Measurements from ENCODE around the gene NXNL1. TPM values are rescaled to one million over a fixed set of nuclear protein-coding genes. Genes with fewer than 3 reads are reported as not detected.
"Not testable (repeated sequence)": the region's sequence is repeated elsewhere in the genome, so short reads cannot be mapped to it uniquely, and the experiment has no call there.

Gene NXNL1
- total RNA-seq, 2 experiments from 2014 or later, result not detected

- POLR2A ChIA-PET, result no interaction called here
- Mint-ChIP-seq H3K27me3 (no peaks in the 10 kb centered on the region), H3K27ac (no peak overlapping the region), H3K4me1 (ENCODE audit: low read depth) (no peaks in the 10 kb centered on the region), H3K4me3 (no peak overlapping the region), H3K36me3 (ENCODE audit: low read depth) (no peaks in the 10 kb centered on the region), H3K9me3 (no peaks in the 10 kb centered on the region)
- DNase-seq, result no peak
- ATAC-seq (ENCODE audit: poor library complexity), result no peak
- Histone ChIP-seq H3K9me3 (ENCODE audit: control insufficient read depth in 1 of 2, insufficient read depth in 1 of 2, low read length in 2 of 2) (no peaks in the 10 kb centered on the region), H3K4me1 (ENCODE audit: insufficient read depth, low read length) (no peaks in the 10 kb centered on the region), H3K27ac (ENCODE audit: low read depth in 1 of 2, low read length in 2 of 2) (no peak overlapping the region), H3K36me3 (ENCODE audit: insufficient read depth, low read length) (no peaks in the 10 kb centered on the region), H3K27me3 (ENCODE audit: control insufficient read depth in 1 of 2, insufficient read depth in 2 of 2, low read length in 2 of 2) (no peaks in the 10 kb centered on the region), H3K4me3 (ENCODE audit: low read length) (no peak overlapping the region)
- CTCF ChIA-PET, result interaction anchor here (1.2 kb wide), 1 partner anchor 14 kb away, joined by 3 read pairs; no protein-coding TSS in a partner anchor
- no peak for TF ChIP-seq CTCF (IDR thresholded peaks at IDR 0.05)
- intact Hi-C loops (cut with DNase I, micrococcal nuclease), result no loop called here
Measured at GRCh38 chr19:17481986-17482385, 21.3 kb upstream of the NXNL1 start.

- H3K27me3 Mint-ChIP-seq, result no peaks in the 10 kb centered on the region
- H3K4me3 Mint-ChIP-seq, result no peak overlapping the region
- ATAC-seq (ENCODE audit: poor library complexity), result no peak
- Histone ChIP-seq H3K4me1 (ENCODE audit: insufficient read depth, low read length) (no peaks in the 10 kb centered on the region), H3K4me3 (ENCODE audit: low read length) (no peak overlapping the region), H3K9me3 (ENCODE audit: control insufficient read depth in 1 of 2, insufficient read depth in 1 of 2, low read length in 2 of 2) (no peaks in the 10 kb centered on the region), H3K27ac (ENCODE audit: low read depth in 1 of 2, low read length in 2 of 2) (no peak overlapping the region), H3K36me3 (ENCODE audit: insufficient read depth, low read length) (no peaks in the 10 kb centered on the region), H3K27me3 (ENCODE audit: control insufficient read depth in 1 of 2, insufficient read depth in 2 of 2, low read length in 2 of 2) (no peaks in the 10 kb centered on the region)
- POLR2A ChIA-PET, result no interaction called here
- H3K27ac Mint-ChIP-seq, result no peak overlapping the region
- TF ChIP-seq CTCF (IDR thresholded peaks at IDR 0.05), result no peak
- intact Hi-C loops (cut with DNase I, micrococcal nuclease), result no loop called here
- no peaks in the 10 kb centered on the region for H3K9me3 Mint-ChIP-seq
- H3K36me3 Mint-ChIP-seq (ENCODE audit: low read depth), result no peaks in the 10 kb centered on the region
- no peak for DNase-seq
- CTCF ChIA-PET, result interaction anchor here (2.0 kb wide), 1 partner anchor 17 kb away, joined by 8 read pairs; no protein-coding TSS in a partner anchor
- H3K4me1 Mint-ChIP-seq (ENCODE audit: low read depth), result no peaks in the 10 kb centered on the region
Measured at GRCh38 chr19:17479325-17479791, 18.6 kb upstream of the NXNL1 start.

GRCh38 chr19:17475541-17476115, 14.9 kb upstream of the NXNL1 start:
- peaks cover 7% of the 10 kb centered on the region for H3K4me1 Mint-ChIP-seq (ENCODE audit: low read depth)
- no peak overlapping the region for H3K27ac ChIP-seq (ENCODE audit: low read depth in 1 of 2, low read length in 2 of 2)
- ChIA-PET POLR2A (no interaction called here), CTCF (no interaction called here)
- H3K27me3 ChIP-seq (ENCODE audit: control insufficient read depth in 1 of 2, insufficient read depth in 2 of 2, low read length in 2 of 2), result no peaks in the 10 kb centered on the region
- H3K36me3 ChIP-seq (ENCODE audit: insufficient read depth, low read length), result no peaks in the 10 kb centered on the region
- H3K27me3 Mint-ChIP-seq, result no peaks in the 10 kb centered on the region
- intact Hi-C loops (cut with DNase I, micrococcal nuclease), result no loop called here
- TF ChIP-seq CTCF (IDR thresholded peaks at IDR 0.05), result no peak
- DNase-seq, result no peak
- H3K4me3 Mint-ChIP-seq, result no peak overlapping the region
- ATAC-seq (ENCODE audit: poor library complexity), result no peak
- no peak overlapping the region for H3K27ac Mint-ChIP-seq
- no peaks in the 10 kb centered on the region for H3K36me3 Mint-ChIP-seq (ENCODE audit: low read depth)
- H3K9me3 ChIP-seq (ENCODE audit: control insufficient read depth in 1 of 2, insufficient read depth in 1 of 2, low read length in 2 of 2), result no peaks in the 10 kb centered on the region
- H3K9me3 Mint-ChIP-seq, result no peaks in the 10 kb centered on the region
- H3K4me3 ChIP-seq (ENCODE audit: low read length), result no peak overlapping the region
- peaks cover 16% of the 10 kb centered on the region for H3K4me1 ChIP-seq (ENCODE audit: insufficient read depth, low read length)

GRCh38 chr19:17475011-17475540, 14.3 kb upstream of the NXNL1 start:
- H3K27me3 ChIP-seq (ENCODE audit: control insufficient read depth in 1 of 2, insufficient read depth in 2 of 2, low read length in 2 of 2); intact Hi-C loops (cut with DNase I, micrococcal nuclease); H3K4me3 Mint-ChIP-seq; H3K9me3 ChIP-seq (ENCODE audit: control insufficient read depth in 1 of 2, insufficient read depth in 1 of 2, low read length in 2 of 2); H3K9me3 Mint-ChIP-seq; H3K27ac ChIP-seq (ENCODE audit: low read depth in 1 of 2, low read length in 2 of 2); H3K36me3 ChIP-seq (ENCODE audit: insufficient read depth, low read length); H3K36me3 Mint-ChIP-seq (ENCODE audit: low read depth); CTCF ChIA-PET; H3K27ac Mint-ChIP-seq; H3K27me3 Mint-ChIP-seq; ATAC-seq (ENCODE audit: poor library complexity); H3K4me1 Mint-ChIP-seq (ENCODE audit: low read depth); DNase-seq; H3K4me3 ChIP-seq (ENCODE audit: low read length); POLR2A ChIA-PET: not testable (repeated sequence)
- peaks cover 19% of the 10 kb centered on the region for H3K4me1 ChIP-seq (ENCODE audit: insufficient read depth, low read length)
